HG03520 (cell line): Measurements from ENCODE around the gene ARMC12.
"Not testable (repeated sequence)": the region's sequence is repeated elsewhere in the genome, so short reads cannot be mapped to it uniquely, and the experiment has no call there.

Source experiments
- ATAC-seq: cut with Tn5 transposase; IDR thresholded peaks from one replicate; pipeline ENCODE4 v1.9.1; 2021; ENCODE audit warnings: mild to moderate bottlenecking, moderate library complexity; ENCODE audit not compliant: unreplicated experiment

The ARMC12 gene

GRCh38 chr6:35731736-35732532 lies 4.9 kb upstream of the ARMC12 start:
- peak; percentile 36 for ATAC-seq

- no peak for ATAC-seq
Observed at GRCh38 chr6:35733633-35734032, 3.2 kb upstream of the ARMC12 start.

- not testable (repeated sequence) for ATAC-seq
Observed at GRCh38 chr6:35734319-35734718, 2.5 kb upstream of the ARMC12 start.

GRCh38 chr6:35735452-35735851 lies 1.4 kb upstream of the ARMC12 start:
- ATAC-seq = no peak

- no peak for ATAC-seq
Observed at GRCh38 chr6:35736253-35736894, 458 bp upstream of the ARMC12 start.

GRCh38 chr6:35737413-35738211 lies 780 bp downstream of the ARMC12 start:
- no peak for ATAC-seq

GRCh38 chr6:35739645-35740524 lies 3.1 kb downstream of the ARMC12 start:
- ATAC-seq = no peak

- ATAC-seq = no peak
Observed at GRCh38 chr6:35742842-35743241, 6.0 kb downstream of the ARMC12 start.

GRCh38 chr6:35745509-35745908 lies 8.7 kb downstream of the ARMC12 start:
- no peak for ATAC-seq

- ATAC-seq = no peak
Observed at GRCh38 chr6:35746516-35746915, 9.7 kb downstream of the ARMC12 start.

GRCh38 chr6:35747877-35748276 lies 11.0 kb downstream of the ARMC12 start:
- no peak for ATAC-seq

- ATAC-seq = no peak
Observed at GRCh38 chr6:35750557-35750956, 13.7 kb downstream of the ARMC12 start.

GRCh38 chr6:35751594-35751993 lies 14.8 kb downstream of the ARMC12 start:
- no peak for ATAC-seq

- ATAC-seq = no peak
Observed at GRCh38 chr6:35752330-35752729, 15.5 kb downstream of the ARMC12 start.

- ATAC-seq = no peak
Observed at GRCh38 chr6:35754452-35755277, 17.8 kb downstream of the ARMC12 start.

- no peak for ATAC-seq
Observed at GRCh38 chr6:35755278-35755924, 18.6 kb downstream of the ARMC12 start.

GRCh38 chr6:35757456-35758123 lies 20.8 kb downstream of the ARMC12 start:
- ATAC-seq = no peak

GRCh38 chr6:35759426-35759825 lies 22.6 kb downstream of the ARMC12 start:
- ATAC-seq = no peak

GRCh38 chr6:35765739-35766138 lies 28.9 kb downstream of the ARMC12 start:
- no peak for ATAC-seq
